Activated naive CD4-positive, alpha-beta T cell treated with anti-CD3 and anti-CD28 coated beads for 36 hours (primary cell): Measurements from ENCODE around the gene PSMB4. TPM values are rescaled to one million over a fixed set of nuclear protein-coding genes. Genes with fewer than 3 reads are reported as not detected.
"Not testable (repeated sequence)": the region's sequence is repeated elsewhere in the genome, so short reads cannot be mapped to it uniquely, and the experiment has no call there.

ENCODE experiments used
- CTCF ChIA-PET: fragments of 350-600 bp; sonication (Branson Sonifier 250); formaldehyde crosslinking; loops from one replicate; lab custom pipeline; 2021; ENCODE audit warnings: antibody characterized with exemption; lab: Charles Lee
- DNase-seq: peaks from one replicate; pipeline ENCODE4 v3.0.0-alpha.2; 2020
- H3K27ac Mint-ChIP-seq: one replicate; pipeline ENCODE4 v1.8.0; 2021; ENCODE audit warnings: mild to moderate bottlenecking, mixed read lengths
- H3K27me3 Mint-ChIP-seq: one replicate; pipeline ENCODE4 v1.8.0; 2021; ENCODE audit warnings: low read depth, mixed read lengths
- H3K36me3 Mint-ChIP-seq: one replicate; pipeline ENCODE4 v1.8.0; 2021; ENCODE audit warnings: low read depth, mixed read lengths
- H3K4me1 Mint-ChIP-seq: one replicate; pipeline ENCODE4 v1.8.0; 2021; ENCODE audit warnings: low read depth, mixed read lengths
- H3K4me3 Mint-ChIP-seq: one replicate; pipeline ENCODE4 v1.8.0; 2021; ENCODE audit warnings: mild to moderate bottlenecking, moderate library complexity, mixed read lengths
- H3K9me3 Mint-ChIP-seq: one replicate; pipeline ENCODE4 v1.8.0; 2021; ENCODE audit warnings: mixed read lengths
- intact Hi-C: fragments of 100-400 bp; cut with micrococcal nuclease; formaldehyde crosslinking; loops from one replicate; pipeline ENCODE4 v1.15.1; 2023
- total RNA-seq, 2 experiments: library from RNA; stranded (reverse); gene quantifications; one replicate each; pipeline ENCODE4 v1.2.3, GENCODE V29; 2021

PSMB4 gene
- total RNA-seq, 2 experiments from 2014 or later, result 394 to 398 TPM

DNA sequence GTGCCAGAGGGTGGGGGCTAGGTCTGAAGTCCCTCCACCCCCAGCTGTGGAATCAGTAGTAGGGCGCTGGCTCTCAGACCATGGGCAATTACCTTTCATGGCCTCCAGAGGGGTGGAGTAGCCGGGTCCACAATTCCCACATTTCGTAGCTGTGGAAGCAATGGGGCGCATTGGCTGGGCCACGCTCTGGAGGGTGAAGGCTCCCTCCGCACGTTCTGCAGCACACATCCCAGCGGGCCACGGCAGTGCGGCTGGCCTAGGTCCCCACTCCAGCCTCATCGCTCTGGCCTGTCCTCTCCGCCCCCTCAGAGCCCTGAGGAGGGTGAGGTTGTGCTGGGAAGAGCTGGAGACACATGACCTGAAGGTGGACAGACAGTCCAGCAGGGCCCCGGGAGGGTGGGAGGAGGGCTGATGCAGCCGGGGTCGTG lies 29.7 kb upstream of the PSMB4 start:
- H3K27me3 Mint-ChIP-seq, result no peaks in the 10 kb centered on the region
- no peaks in the 10 kb centered on the region for H3K36me3 Mint-ChIP-seq
- DNase-seq, result no peak
- no peak overlapping the region for H3K4me3 Mint-ChIP-seq
- H3K4me1 Mint-ChIP-seq, result no peaks in the 10 kb centered on the region
- CTCF ChIA-PET, result interaction anchor here (0.6 kb wide), 1 partner anchor 183 kb away, joined by 3 read pairs; no protein-coding TSS in a partner anchor
- no peaks in the 10 kb centered on the region for H3K9me3 Mint-ChIP-seq
- H3K27ac Mint-ChIP-seq, result peak overlapping the region; percentile 4
- intact Hi-C loops, result no loop called here

- H3K9me3 Mint-ChIP-seq, result no peaks in the 10 kb centered on the region
- intact Hi-C loops, result no loop called here
- no peaks in the 10 kb centered on the region for H3K27me3 Mint-ChIP-seq
- H3K4me1 Mint-ChIP-seq, result no peaks in the 10 kb centered on the region
- H3K27ac Mint-ChIP-seq, result no peak overlapping the region
- DNase-seq, result no peak
- no peak overlapping the region for H3K4me3 Mint-ChIP-seq
- no peaks in the 10 kb centered on the region for H3K36me3 Mint-ChIP-seq
- CTCF ChIA-PET, result interaction anchor here (0.6 kb wide), 1 partner anchor 182 kb away, joined by 3 read pairs; no protein-coding TSS in a partner anchor
Measured at GRCh38 chr1:151370211-151370911, 29.0 kb upstream of the PSMB4 start.

GRCh38 chr1:151371370-151372057 lies 27.9 kb upstream of the PSMB4 start:
- intact Hi-C loops, result no loop called here
- H3K4me1 Mint-ChIP-seq, result no peaks in the 10 kb centered on the region
- no peak for DNase-seq
- no peak overlapping the region for H3K27ac Mint-ChIP-seq
- H3K36me3 Mint-ChIP-seq, result no peaks in the 10 kb centered on the region
- CTCF ChIA-PET, result interaction anchor here (0.6 kb wide), 1 partner anchor 20 kb away, joined by 3 read pairs; no protein-coding TSS in a partner anchor
- no peaks in the 10 kb centered on the region for H3K9me3 Mint-ChIP-seq
- H3K4me3 Mint-ChIP-seq, result no peak overlapping the region
- no peaks in the 10 kb centered on the region for H3K27me3 Mint-ChIP-seq

DNA sequence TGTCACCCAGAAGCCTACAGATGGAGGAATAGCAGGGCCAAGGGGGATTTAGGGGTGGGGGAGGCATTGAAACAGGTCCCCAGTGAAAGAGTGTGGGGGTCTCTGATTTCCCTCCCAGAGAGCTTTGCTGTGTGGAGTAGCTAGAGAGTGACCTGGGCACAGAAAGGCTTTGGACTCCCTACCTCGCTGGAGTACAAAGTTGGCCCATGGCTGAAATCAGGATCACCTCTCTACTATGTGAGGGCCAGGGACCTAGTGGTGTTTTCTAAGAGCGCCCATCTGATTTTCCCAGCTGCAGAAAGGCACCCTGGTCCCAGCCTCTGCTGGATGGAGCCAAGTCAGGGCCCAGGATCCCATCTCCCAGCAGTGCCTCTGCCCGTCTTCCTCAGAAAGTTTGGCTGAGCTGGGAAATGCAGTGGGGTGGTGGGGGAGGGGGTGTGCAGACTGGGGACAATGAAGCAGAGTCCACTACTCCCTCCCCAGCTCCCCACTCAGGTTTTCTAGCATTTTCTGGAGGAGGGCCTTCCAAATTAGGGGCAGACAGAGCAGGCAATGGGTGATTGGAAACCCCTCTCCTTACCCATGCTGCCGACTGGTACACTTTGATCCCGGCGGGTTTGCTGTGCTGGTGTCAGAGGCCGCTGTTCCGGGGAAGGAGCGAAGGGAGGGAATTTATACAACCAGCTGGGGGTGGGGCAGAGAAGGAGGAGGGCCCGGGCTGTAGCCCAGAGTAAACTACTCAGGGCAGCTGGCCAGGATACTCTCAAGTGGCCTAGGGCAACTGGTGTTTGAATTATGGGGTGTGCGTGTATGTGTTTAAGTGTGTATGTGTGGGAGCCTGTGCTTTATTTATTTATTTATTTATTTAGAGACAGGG lies 27.1 kb upstream of the PSMB4 start, which contains the start of gene SELENBP1:
SELENBP1 (minus strand) TSS at position 648 of the 877 bp plus-strand sequence; CDS start at position 584, 64 bp downstream.
- Mint-ChIP-seq H3K27me3 (no peaks in the 10 kb centered on the region), H3K9me3 (no peaks in the 10 kb centered on the region), H3K4me1 (no peaks in the 10 kb centered on the region), H3K27ac (no peak within 1 kb of the TSS), H3K4me3 (no peak within 1 kb of the TSS), H3K36me3 (no peaks in the 10 kb centered on the region)
- no peak for DNase-seq
- CTCF ChIA-PET, result no interaction called here
- intact Hi-C loops, result no loop called here

- CTCF ChIA-PET, result no interaction called here
- Mint-ChIP-seq H3K9me3 (no peaks in the 10 kb centered on the region), H3K4me1 (no peaks in the 10 kb centered on the region), H3K27ac (no peak overlapping the region), H3K27me3 (no peaks in the 10 kb centered on the region), H3K4me3 (no peak overlapping the region), H3K36me3 (no peaks in the 10 kb centered on the region)
- no peak for DNase-seq
- intact Hi-C loops, result no loop called here
Measured at GRCh38 chr1:151373196-151373595, 26.2 kb upstream of the PSMB4 start.

GRCh38 chr1:151377150-151377884 lies 22.1 kb upstream of the PSMB4 start:
- H3K27me3 Mint-ChIP-seq, result no peaks in the 10 kb centered on the region
- H3K27ac Mint-ChIP-seq, result no peak overlapping the region
- no peaks in the 10 kb centered on the region for H3K4me1 Mint-ChIP-seq
- CTCF ChIA-PET, result interaction anchor here (0.6 kb wide), 1 partner anchor 256 kb away, joined by 4 read pairs; no protein-coding TSS in a partner anchor
- intact Hi-C loops, result no loop called here
- DNase-seq, result no peak
- H3K36me3 Mint-ChIP-seq, result no peaks in the 10 kb centered on the region
- H3K9me3 Mint-ChIP-seq, result no peaks in the 10 kb centered on the region
- H3K4me3 Mint-ChIP-seq, result no peak overlapping the region

DNA sequence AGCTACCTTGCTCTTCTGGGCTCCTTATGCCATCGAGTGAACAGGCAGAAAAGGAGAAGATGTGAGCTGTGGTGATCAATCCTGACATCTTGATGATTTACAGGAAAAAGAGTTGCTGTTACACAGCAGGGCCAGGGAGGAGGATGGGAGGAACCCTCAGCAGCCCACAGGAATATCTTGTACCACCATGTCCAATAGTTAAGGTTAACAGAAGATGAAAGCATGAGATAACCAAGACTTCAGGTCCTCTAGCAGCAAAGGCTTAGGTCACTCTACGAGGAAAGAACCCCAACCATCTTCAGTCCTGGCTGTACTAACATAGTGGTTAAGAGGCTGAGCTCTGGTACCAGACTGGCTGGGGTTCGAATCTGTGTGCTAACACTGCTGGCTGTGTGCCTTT lies 14.8 kb upstream of the PSMB4 start:
- H3K27me3 Mint-ChIP-seq, result no peaks in the 10 kb centered on the region
- H3K27ac Mint-ChIP-seq, result no peak overlapping the region
- H3K4me1 Mint-ChIP-seq, result no peaks in the 10 kb centered on the region
- intact Hi-C loops, result no loop called here
- H3K4me3 Mint-ChIP-seq, result no peak overlapping the region
- H3K36me3 Mint-ChIP-seq, result no peaks in the 10 kb centered on the region
- H3K9me3 Mint-ChIP-seq, result no peaks in the 10 kb centered on the region
- DNase-seq, result no peak
- CTCF ChIA-PET, result interaction anchor here (0.6 to 1.2 kb wide), 4 partner anchors 45 to 124 kb away, joined by 3 to 4 read pairs (median 4); no protein-coding TSS in a partner anchor

- CTCF ChIA-PET, result interaction anchor here (0.6 to 0.7 kb wide), 2 partner anchors 56 to 248 kb away, joined by 3 to 4 read pairs; no protein-coding TSS in a partner anchor
- Mint-ChIP-seq H3K27ac (no peak overlapping the region), H3K9me3 (no peaks in the 10 kb centered on the region), H3K36me3 (no peaks in the 10 kb centered on the region), H3K4me3 (no peak overlapping the region), H3K4me1 (no peaks in the 10 kb centered on the region), H3K27me3 (no peaks in the 10 kb centered on the region)
- intact Hi-C loops, result no loop called here
- DNase-seq, result no peak
Measured at GRCh38 chr1:151386002-151386401, 13.4 kb upstream of the PSMB4 start.

DNA sequence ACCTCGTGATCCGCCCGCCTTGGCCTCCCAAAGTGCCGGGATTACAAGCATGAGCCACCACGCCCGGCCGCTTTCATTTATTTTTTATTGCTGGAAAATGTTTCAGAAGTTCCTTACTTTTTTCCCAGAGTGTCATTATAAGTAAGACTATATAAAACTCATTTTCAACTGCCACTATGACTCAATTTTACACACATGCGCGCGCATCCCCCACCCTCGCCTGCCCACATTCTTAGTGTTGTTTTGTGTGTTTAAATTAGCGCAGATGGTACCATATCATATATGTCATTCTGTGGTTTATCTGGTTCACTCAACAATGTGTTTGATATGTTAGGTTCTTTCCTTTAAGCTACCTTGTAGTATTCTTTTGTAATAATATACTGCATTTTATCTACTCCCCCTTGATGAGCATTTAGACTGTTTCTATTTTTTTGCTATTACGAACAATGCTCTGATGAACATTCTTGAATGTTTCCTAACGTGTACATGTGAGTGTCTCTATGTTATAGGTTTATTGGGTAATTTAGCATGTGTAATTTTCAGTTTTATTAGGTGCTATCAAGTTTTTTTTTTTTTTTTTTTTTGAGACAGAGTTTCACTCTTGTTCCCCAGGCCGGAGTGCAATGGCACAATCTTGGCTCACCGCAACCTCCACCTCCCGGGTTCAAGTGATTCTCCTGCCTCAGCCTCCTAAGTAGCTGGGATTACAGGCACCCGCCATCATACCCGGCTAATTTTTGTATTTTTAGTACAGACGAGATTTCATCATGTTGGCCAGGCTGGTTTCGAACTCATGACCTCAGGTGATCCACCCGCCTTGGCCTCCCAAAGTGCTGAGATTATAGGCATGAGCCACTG lies 8.9 kb upstream of the PSMB4 start:
- H3K36me3 Mint-ChIP-seq, intact Hi-C loops, H3K27ac Mint-ChIP-seq, CTCF ChIA-PET, H3K4me3 Mint-ChIP-seq, DNase-seq, H3K4me1 Mint-ChIP-seq, H3K9me3 Mint-ChIP-seq, H3K27me3 Mint-ChIP-seq: not testable (repeated sequence)

GRCh38 chr1:151391079-151391563 lies 8.3 kb upstream of the PSMB4 start:
- Mint-ChIP-seq H3K36me3 (no peaks in the 10 kb centered on the region), H3K4me3 (no peak overlapping the region), H3K4me1 (no peaks in the 10 kb centered on the region), H3K27ac (no peak overlapping the region), H3K9me3 (no peaks in the 10 kb centered on the region), H3K27me3 (no peaks in the 10 kb centered on the region)
- intact Hi-C loops, result no loop called here
- no peak for DNase-seq
- CTCF ChIA-PET, result no interaction called here

GRCh38 chr1:151393583-151393982 lies 5.8 kb upstream of the PSMB4 start:
- no peaks in the 10 kb centered on the region for H3K4me1 Mint-ChIP-seq
- H3K36me3 Mint-ChIP-seq, result no peaks in the 10 kb centered on the region
- H3K9me3 Mint-ChIP-seq, result no peaks in the 10 kb centered on the region
- H3K27ac Mint-ChIP-seq, result no peak overlapping the region
- CTCF ChIA-PET, result no interaction called here
- DNase-seq, result no peak
- H3K4me3 Mint-ChIP-seq, result no peak overlapping the region
- H3K27me3 Mint-ChIP-seq, result no peaks in the 10 kb centered on the region
- intact Hi-C loops, result no loop called here
